Gastrocnemius medialis (tissue), 4 donors: ENCODE data around the gene HLCS.

Source experiments
- POLR2A ChIP-seq, 2 donors: fragments of 450-650 bp; IDR thresholded peaks; one replicate each; pipeline ENCODE4 v1.6.1; 2017; ENCODE audit warnings: antibody characterized with exemption in 2 of 2, mild to moderate bottlenecking in 2 of 2, moderate library complexity in 2 of 2
- TF ChIP-seq, protein P1 (sequence below), 5 experiments: fragments of 450-650 bp in 3 of 5; fragments of 200-600 bp in 2 of 5; sonication (generic) in 2 of 5; IDR thresholded peaks in 4 of 5; conservative IDR thresholded peaks in 1 of 5; 1 replicate in 4 of 5; 2 replicates in 1 of 5; pipeline ENCODE4 v1.5.1; 2016 to 2019; ENCODE audit warnings: antibody characterized with exemption in 5 of 5, mild to moderate bottlenecking in 3 of 5, moderate library complexity in 3 of 5

DNA sequence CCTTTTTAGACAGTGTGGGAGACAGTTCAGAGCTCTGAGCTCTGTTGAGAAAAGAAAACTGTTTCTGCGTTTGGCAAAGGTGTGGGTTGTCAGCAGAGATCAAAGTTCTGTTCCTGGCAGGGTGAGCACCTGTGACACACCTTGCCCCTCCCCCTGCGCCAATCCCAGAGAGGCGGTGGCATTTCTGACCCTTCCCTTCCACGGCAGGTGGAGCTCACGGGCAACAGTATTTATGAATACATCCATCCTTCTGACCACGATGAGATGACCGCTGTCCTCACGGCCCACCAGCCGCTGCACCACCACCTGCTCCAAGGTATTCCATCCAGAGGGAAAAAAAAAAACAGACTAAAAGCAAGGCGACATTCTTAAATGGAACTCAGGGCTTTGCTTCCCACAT is 246.9 kb downstream of the HLCS start:
- TF ChIP-seq, protein P1, sequence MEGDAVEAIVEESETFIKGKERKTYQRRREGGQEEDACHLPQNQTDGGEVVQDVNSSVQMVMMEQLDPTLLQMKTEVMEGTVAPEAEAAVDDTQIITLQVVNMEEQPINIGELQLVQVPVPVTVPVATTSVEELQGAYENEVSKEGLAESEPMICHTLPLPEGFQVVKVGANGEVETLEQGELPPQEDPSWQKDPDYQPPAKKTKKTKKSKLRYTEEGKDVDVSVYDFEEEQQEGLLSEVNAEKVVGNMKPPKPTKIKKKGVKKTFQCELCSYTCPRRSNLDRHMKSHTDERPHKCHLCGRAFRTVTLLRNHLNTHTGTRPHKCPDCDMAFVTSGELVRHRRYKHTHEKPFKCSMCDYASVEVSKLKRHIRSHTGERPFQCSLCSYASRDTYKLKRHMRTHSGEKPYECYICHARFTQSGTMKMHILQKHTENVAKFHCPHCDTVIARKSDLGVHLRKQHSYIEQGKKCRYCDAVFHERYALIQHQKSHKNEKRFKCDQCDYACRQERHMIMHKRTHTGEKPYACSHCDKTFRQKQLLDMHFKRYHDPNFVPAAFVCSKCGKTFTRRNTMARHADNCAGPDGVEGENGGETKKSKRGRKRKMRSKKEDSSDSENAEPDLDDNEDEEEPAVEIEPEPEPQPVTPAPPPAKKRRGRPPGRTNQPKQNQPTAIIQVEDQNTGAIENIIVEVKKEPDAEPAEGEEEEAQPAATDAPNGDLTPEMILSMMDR (IDR thresholded peaks at IDR 0.05 in 4 of 5, conservative IDR thresholded peaks at IDR 0.05 in 1 of 5) = no peak
- no peak for TF ChIP-seq POLR2A (IDR thresholded peaks at IDR 0.05)
